Activated CD4-positive, CD25-positive, alpha-beta regulatory T cell (primary cell): Measurements from ENCODE around the gene RECQL.
"Not testable (repeated sequence)": the region's sequence is repeated elsewhere in the genome, so short reads cannot be mapped to it uniquely, and the experiment has no call there.

Experiments
- DNase-seq, 4 experiments: peaks; one replicate each; lab custom pipeline; 2025; lab: John Stamatoyannopoulos, UW

The RECQL gene

GRCh38 chr12:21419009-21419699, 82.3 kb downstream of the RECQL start:
- not testable (repeated sequence) for DNase-seq
